NCI-H510A treated with DMSO at 0.1 percent for 48 hours (cell line): Measurements from ENCODE around the gene SIPA1L3.
A peak's percentile ranks its signal among the peaks of the same experiment; 100 is the strongest.
"Not testable (repeated sequence)": the region's sequence is repeated elsewhere in the genome, so short reads cannot be mapped to it uniquely, and the experiment has no call there.

Experiments
- DNase-seq: peaks from one replicate; lab custom pipeline; 2025; lab: John Stamatoyannopoulos, UW

Gene SIPA1L3

GRCh38 chr19:37906869-37907734, at the start of gene SIPA1L3:
TSS of gene SIPA1L3 (plus strand) at chr19:37907208. CDS start at chr19:38081566, 174,358 bp downstream.
- DNase-seq: peak; percentile 90

DNA sequence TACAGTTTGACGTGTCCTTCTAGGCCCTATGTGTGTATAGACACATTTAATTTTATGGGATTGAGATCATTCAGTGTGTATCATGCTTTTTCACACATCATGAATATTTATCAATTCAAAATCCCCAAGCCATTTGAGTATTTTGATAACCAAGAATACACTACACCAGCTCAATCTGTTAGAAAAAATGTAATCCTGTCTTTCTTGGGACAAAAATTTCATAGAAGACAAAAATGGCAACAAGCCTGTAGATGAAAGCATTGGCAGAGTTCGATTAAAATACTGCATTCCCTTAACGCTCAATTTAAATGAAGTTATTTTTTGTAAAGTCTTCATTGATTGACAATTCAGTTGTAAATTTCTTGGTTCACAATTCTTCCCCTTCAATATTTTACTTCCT, 42.5 kb upstream of the SIPA1L3 start:
- DNase-seq: no peak

DNA sequence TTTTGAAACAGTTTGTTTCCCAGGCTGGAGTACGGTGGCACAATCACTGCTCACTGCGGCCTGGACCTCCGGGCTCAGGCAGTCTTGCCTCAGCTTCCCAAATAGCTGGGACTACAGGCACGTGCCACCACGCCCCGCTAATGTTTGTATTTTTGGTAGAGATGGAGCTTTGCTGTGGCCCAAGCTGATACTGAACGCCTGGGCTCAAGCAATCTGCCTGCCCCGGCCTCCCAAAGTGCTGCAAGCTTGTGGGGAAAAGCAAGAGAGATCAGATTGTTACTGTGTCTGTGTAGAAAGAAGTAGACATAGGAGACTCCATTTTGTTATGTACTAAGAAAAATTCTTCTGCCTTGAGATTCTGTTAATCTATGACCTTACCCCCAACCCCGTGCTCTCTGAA, 41.1 kb upstream of the SIPA1L3 start:
- DNase-seq: not testable (repeated sequence)

DNA sequence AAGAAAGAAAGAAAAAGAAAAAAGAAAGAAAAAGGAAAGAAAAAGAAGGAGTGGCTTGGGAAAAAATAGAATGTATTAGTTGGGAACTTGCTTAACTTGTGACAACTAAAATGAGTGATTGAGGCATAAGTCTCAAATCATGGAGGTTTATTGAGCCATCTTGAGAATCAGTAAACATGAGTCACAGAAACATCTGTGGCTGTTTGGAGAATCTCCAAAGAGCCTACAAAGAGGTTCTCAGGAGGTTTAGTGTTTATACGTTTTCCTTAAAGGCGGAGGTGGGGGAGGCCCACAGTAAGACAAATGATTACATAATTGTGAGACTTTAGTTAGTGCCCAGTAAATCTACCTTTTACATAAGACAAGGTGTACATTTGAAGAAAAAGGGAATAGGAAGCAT, 39.2 kb upstream of the SIPA1L3 start:
- no peak for DNase-seq

DNA sequence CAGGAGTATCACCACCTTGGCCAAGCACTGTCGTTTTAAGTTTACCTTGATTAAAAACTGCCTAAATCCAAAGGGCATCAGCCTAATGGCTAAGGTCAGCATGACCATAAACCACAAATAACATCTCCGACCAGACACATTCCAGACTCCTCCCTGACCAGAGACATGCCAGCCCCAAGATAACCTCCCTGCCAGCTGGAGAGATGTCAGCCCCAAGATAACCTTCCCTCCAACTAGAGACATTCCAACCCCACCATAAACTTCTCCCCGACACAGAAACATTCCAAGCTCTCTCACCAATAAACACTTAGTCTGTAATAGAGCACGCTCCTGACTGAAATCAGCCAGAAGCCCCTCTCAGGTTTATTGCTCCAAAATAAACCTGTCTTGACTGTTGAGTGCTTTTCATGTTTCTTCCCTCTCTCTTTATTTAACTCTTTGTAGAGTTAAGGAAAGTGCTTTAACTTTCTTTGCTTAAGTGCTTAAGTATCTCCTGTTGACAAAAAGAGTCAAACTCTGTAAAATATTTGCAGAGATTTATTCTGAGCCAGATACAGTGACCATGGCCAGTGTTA, 37.2 kb upstream of the SIPA1L3 start:
- no peak for DNase-seq

- no peak for DNase-seq
Observed at GRCh38 chr19:37872383-37872782, 34.6 kb upstream of the SIPA1L3 start.

DNA sequence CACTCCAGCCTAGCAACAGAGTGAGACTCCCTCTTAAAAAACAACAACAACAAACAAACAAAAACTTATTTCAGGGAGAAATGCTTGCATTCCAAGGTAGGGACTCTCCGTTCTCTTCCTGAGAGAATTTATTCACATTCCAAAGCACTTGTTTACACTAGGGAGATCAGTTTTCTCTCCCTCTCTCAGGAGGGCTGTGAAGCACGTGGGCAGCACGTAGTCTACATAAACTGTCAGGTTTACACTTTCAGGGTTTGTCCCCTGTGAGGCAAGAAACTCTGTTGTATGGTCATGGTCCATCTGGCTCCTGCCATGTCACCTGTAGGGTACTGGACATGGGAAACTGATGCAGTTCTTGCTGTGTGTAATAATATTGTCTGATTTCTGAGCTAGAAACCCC, 32.2 kb upstream of the SIPA1L3 start:
- no peak for DNase-seq

DNA sequence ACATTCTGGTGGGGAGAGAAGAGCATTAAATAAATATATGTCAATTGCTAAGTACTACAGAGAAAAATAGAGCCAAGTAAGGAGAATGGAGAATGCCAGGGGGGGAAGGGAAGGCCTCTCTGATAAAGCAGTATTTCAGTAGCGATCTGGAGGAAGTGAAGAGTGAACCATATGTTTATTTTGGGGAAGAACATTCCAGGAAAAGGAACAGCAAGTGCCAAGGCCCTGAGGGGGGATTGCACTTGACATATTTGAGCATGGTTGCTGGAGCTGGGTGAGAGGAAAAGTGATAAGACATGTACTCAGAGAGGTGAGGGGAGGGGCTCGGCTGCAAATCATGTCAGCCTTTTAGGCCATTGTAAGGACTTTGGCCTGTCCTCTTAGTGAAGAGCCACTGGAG, 31.0 kb upstream of the SIPA1L3 start:
- DNase-seq: no peak

GRCh38 chr19:37877147-37877546, 29.9 kb upstream of the SIPA1L3 start:
- no peak for DNase-seq

DNA sequence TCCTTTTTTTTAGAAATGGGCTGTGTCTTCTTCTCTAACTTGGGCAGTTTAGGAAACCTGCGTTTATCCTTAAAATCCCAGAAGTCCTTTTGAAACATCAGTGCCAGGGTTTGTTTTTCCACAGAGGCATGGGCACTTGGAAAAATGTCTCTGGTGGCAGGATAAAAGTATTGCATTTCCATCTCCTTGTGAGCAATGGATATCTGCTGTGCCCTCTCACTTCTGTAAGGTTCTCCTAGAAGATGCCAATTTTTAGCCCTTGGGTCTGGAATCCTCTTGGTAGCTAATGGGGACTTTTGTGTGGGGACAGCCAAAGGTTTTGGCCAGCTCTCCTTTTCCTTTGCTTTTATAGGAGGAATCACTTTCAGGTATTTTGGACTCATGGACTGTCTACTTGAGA, 21.6 kb upstream of the SIPA1L3 start:
- DNase-seq: no peak

GRCh38 chr19:37886571-37886970, 20.4 kb upstream of the SIPA1L3 start:
- no peak for DNase-seq

DNA sequence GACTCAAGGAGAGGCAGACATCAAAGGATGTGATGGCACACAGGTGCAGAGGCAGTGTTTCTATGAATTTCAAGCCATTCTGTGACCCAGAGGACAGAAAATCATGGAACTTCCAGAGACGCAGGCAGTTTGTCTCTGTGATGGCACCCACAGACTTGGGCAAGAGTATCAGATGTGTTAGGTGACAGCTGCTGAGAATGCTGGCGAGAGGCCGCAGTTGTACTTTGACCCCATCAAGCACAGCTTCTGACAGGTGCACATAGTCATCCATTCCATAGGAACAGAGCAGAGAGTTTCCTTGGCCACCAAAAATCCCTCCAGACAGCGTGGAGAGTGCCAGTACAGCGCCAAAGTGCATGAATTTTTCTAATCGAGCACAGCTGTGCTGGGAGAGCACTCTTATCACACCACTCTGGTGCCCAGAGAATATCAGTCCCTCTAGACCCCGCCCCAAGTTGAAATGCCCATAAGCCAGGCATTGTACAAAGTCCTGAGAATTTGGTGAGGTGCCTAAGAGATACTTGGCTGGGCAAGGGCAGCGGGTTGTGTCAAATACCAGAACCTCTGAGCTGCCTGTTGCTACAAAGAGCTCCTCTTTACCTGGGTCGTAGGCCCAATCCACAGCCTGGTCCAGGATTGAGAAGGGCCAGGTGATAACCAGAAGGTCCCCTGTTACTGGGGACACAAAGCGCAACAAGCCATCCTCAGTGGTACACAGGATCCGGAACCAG, 13.0 kb upstream of the SIPA1L3 start:
- DNase-seq: no peak

- DNase-seq: no peak
Observed at GRCh38 chr19:37896180-37896579, 10.8 kb upstream of the SIPA1L3 start.

GRCh38 chr19:37899453-37899852, 7.6 kb upstream of the SIPA1L3 start:
- DNase-seq: no peak

DNA sequence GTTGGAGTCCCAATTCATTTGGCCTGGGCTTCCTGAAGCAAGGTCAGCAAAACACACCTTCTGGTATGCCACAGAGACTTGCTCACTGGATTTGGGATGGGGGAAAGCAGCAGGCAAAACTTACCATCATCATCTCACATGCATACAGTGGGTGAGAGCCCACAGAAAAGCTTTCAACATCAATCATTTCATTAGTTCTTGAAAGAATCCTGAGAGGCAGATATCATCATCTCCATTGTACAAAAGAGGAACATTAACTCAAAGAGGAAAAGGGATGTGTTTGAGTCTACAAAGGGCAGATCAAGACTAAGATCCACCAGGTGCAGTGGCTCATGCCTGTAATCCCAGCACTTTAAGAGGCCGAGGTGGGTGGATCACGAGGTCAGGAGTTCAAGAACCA, 7.0 kb upstream of the SIPA1L3 start:
- no peak for DNase-seq

DNA sequence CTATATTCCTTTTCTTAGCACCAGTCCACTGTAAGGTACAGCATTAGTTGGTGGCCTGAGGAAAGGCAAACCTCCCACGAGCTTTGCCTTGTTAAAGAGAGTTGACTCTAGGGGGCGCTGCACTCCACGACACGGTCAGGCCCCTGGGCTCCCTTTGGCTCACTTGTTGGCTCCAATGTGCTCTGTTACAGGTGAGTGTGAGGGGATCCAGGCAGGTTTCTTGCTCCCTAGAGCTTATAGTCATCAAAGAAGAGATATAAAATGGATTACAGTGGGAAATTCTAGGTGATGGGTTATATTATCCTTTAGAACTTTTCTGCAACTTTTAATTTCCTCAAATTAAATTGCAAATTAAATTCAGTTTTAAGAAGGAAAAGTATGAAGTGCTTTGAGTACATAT, 4.3 kb upstream of the SIPA1L3 start:
- peak; percentile 84 for DNase-seq

- DNase-seq: no peak
Observed at GRCh38 chr19:37903096-37903495, 3.9 kb upstream of the SIPA1L3 start.

GRCh38 chr19:37905946-37906868, 801 bp upstream of the SIPA1L3 start, which contains the start of gene WDR87:
TSS of gene WDR87 (minus strand) at chr19:37906594. CDS start at chr19:37898239, 8,355 bp downstream.
- DNase-seq: peak; percentile 73

- DNase-seq: peak; percentile 14
Observed at GRCh38 chr19:37907735-37908455, 887 bp downstream of the SIPA1L3 start.

- DNase-seq: no peak
Observed at GRCh38 chr19:37909661-37910199, 2.7 kb downstream of the SIPA1L3 start.

DNA sequence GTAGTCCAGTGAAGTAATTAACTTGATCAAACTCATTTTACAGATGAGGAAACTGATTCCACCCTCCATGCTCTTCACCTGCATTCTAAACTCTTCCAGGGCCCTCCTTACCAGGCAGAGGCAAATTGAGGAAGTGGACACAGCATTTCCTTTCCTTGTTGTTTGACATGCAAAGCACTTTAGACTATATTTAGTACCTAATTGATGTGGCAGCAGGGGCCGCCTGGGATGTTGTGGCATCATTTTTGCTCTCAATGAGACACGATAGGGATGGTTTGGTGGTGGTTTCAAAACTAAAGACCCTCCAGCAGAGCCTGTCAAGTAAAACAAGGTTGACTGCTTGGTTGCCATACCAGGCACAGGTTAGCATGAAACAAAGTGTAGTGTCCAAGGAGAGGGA, 7.9 kb downstream of the SIPA1L3 start:
- DNase-seq: peak; percentile 22
